Stimulated activated CD8-positive, alpha-beta memory T cell treated with anti-CD3 and anti-CD28 coated beads, Interleukin-4, amount 100 ng/mL, for 4 hours (primary cell): Measurements from ENCODE around the gene SYF2.
"Not testable (repeated sequence)": the region's sequence is repeated elsewhere in the genome, so short reads cannot be mapped to it uniquely, and the experiment has no call there.

Experiments
- DNase-seq, 2 donors: peaks; one replicate each; pipeline ENCODE4 v3.0.0-alpha.2; 2020; ENCODE audit warnings: low read depth in 2 of 2, low spot score in 1 of 2

Gene SYF2

DNA sequence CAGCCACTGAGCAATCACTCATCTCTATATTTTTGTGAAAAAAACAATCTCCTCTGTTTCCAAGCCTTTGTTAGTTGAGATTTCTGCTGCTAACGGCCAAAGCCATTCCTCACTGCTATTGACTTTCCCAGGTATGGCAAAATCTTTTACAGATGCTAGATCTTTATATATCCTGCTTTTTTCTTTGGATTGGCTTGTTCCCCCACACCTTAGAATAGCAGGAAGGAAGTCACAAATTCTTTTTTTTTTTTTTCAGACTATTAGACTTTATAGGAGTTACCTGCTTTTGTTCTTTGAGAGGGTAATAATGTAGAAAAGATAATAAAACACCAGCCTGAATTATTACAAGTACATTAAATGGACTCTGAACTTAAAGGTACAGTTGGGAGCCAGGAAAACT lies 24.2 kb downstream of the SYF2 start:
- DNase-seq, result no peak

DNA sequence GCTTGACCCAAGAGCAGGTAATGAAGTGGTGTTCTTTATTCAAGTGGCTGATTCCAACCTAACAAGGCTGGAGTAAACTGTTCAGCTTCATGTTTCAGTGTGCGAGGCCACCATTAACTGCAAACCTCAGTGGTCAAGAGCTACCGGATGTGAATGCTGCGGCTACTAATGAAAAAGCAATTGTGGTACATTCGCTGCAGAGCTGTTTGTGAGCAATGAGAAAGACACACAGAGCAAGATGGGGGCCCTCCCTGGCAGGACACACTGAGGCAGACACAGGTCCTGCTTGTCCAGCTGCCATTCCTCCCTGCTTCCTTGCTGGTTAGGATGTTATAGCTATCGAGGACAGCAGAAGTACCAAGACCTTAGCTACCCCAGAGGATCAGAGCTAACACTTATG lies 26.1 kb downstream of the SYF2 start:
- DNase-seq, result no peak

DNA sequence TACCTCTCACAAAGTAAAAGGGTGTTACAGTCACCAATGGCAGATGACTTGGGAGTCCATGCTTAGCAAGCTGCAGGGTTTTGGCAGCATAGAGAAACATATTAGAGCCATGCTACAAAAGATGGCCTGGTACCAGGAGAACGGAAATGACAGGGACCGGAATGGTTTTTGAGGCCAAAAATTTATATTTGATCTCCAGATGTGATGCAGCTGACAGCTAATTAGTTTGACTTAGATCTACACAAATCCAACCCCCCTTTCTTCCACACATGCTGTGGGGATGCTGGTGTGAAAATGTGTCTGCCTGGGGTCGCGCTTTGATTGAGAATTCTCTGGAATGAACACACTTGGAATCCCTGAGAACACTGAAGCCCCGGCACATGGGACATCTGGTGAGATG lies 26.5 kb downstream of the SYF2 start:
- DNase-seq, result no peak

DNA sequence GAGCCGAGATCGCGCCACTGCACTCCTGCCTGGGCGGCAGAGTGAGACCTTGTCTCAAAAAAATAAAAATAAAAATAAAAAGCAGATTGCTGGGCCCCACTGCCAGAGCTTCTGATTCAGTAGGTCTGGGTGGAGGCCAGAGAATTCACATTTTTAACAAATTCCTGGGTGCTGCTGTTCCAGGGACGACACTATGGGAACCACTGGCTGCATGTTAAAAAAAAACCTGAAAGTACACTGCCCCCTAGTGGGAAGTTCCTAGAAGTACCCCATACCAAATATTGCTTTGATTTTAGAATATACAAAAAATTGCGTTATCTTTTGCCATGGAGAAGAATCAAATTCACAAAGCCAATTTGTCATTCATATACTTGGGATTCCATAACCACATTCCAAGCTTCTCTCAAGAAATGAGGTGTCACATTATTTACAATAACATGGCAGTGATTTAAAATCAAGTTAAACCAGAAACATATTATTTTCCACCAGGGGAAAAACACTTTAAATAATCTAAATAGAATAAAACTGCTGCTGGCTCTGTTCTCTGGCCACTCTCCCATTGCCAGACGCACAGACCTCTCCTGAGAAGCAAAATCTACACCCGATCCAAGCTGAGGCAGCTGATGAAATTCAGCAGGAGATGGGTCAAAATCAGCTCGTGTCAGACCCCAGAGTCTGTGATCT lies 27.4 kb downstream of the SYF2 start:
- DNase-seq, result no peak

DNA sequence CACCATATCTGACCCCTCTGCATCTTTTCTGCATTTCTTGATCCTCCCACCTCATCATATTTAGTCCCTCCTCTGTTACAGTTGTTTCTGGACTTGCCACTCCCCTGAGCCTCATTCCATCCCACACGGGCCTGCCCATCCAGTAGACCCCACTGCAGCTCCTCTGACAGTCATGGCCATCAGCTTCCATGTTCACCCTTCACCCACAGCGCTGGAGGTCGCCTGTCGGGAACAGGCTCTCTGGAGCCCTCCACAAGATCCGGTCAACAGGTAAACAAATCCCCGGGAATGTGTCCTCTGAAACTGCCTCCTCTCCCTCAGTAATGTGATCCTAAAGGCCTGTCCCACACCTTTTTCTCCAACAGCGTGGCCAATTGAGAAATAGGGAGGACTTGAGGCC lies 31.3 kb downstream of the SYF2 start:
- DNase-seq, result no peak

DNA sequence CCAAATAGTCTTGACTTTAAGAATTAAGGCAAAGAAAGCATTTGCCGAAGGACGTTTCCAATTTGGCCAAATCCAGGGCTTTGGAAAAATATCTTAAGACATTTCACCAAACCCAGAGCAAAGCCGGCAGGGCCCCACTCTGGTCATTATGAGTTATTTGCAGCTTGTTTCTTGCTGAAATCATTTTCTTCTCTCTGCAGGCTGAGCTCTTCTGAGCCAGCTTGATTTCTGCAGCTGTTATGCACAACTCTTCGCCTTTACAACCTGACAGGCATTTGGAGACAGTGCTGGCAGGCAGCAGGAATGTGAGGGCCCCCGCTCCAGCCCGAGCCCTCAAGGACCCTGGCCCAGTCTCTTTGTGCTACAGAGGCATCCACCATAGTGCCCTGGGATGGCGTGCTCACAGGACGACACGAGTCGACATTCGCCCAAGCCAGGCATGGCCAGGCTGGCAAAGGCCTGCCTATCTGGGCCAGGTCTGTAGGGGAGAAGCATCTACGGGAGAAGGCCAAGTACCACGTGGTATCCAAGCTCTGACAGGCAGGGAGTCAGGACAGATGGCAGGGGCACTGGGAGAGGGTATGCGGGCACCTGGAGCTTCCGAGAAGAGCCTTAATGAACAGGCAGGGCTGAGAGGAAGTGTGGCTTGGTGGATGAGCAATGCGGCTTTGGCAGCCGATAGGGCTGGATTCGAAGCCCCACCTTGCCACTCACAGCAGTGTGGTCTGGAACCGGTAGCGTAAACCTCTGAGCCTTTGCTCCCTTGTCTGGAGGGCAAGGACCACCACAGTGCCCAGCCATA lies 32.3 kb downstream of the SYF2 start:
- DNase-seq, result no peak

DNA sequence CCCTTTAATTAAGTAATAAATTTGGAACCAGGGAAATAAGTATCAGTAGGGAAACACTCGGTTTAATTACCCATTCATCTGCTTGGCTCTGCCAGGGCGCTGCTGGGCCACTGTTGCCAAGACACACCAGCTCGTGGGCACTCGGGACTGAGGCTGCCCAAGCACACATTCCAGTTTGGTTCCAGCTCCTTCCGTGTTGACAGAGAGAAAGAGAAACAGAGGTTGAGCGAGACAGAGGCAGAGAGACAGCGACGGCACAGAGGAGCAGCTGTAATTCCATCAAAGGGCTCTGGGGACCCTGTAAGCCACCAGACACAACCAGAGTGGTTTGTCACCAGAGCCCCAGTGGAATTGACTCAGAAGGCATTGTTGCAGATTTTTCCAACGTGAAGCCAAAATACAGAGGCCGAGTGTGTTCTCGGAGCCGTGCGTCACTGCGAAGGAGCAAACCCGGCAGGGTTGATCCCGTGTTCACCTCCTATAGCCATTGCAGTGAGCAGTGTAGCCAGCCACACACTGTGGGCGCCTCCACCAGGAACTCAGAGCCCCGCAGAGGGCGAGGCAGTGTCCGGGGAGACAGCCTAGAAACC lies 33.5 kb downstream of the SYF2 start:
- no peak for DNase-seq

DNA sequence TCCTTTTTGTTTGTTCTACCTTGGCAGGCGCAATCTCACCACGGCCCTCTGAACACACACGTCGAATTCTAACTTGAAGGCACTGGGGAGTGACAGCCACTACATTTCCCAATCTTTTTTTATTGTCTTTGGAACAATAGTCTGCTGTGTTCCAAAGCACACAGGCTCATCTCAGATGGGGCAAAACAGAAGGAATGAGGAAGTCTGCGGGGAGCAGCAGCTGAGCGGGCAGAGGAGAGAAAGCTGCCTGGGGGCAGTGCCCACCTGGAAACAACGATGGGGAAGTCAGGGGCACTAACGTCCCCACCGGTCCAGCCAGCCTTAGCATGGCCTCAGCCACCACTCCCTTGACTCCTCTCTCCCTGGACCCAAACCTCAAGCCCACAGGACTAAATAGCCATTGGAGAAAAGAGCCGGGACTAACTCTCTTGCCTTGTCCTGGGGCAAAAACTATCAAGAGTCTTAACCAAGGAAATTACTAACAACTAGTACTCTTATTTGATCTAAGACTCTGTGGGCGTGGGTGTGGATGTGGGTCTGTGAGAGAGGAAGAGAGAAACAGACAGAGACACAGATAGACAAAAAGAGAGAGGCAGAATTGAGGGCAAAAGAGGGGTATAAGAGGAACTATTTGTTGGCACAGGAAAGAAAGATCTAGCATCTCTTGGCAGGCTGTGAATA lies 34.2 kb downstream of the SYF2 start:
- no peak for DNase-seq

DNA sequence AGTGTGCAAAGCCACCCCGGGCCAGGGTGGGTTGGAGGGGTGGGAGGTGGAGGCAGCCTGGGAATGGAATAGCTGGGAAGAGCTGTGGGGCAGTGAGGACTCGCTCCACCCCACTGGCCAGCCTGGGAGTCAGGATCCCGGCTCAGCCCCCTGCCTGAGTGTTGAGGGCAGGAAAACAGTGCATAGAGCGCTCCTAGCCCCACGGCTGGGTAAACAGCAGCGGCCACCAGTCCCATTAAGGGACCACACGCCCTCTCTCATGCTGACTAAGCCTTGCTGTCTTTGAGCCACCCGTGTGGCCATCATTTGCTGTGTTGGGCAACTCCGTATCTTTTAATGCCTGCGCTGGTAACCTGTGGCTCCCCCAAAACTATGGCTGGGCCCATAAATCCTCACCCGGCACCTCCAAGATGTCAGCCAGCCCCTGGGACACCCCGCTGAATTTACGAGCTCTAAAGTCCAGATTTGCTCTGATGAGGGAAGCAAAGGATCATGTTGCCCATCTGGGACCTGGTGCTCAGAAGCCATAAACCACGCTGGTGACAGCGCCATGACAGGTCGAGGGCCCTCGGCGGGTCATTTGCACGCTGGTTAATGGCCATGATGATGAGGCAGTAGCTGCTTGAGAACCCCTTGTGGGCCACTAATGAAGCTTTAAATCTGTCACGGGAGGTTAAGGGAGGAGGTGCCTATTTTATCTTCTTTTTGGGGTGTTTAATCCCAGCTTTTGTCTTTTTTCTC lies 34.9 kb downstream of the SYF2 start:
- DNase-seq, result no peak

DNA sequence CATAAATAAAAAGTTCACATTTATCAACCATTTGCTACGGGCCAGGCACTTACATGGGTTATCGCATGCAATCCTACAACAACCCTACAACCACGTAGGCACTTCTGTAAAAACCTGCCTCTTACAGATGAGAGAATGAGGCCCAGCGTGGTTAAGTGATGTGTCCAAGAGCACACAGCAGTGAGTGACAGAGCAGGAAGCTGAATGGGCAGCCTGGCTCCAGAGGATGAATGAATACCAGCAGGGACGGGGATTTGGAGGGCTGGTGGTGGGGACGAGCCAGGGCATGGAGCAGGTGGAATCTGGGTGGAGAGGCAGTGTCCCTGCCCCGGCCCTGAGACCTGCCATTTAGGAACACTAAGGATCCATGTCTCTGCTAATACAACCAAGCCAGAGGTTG lies 35.5 kb downstream of the SYF2 start:
- no peak for DNase-seq

DNA sequence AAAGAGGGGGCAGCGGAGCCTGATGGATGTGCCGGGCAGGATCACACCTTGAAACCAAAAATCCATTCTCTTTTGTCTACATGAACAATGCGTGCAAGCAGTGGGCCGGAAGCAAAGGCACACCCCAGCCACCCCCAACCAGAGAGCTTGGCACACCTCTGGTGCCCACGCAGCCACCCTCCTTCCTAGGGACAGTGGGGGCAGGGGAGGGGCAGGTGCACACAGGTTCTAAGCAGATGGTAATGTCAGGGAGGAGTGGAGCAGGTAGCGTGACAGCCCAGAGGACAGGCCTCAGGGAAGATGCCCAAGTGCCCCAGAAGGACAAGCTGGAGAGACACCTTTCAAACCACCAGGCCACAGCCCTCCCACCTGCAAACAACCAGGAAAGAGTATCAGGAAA lies 36.5 kb downstream of the SYF2 start:
- DNase-seq, result no peak

DNA sequence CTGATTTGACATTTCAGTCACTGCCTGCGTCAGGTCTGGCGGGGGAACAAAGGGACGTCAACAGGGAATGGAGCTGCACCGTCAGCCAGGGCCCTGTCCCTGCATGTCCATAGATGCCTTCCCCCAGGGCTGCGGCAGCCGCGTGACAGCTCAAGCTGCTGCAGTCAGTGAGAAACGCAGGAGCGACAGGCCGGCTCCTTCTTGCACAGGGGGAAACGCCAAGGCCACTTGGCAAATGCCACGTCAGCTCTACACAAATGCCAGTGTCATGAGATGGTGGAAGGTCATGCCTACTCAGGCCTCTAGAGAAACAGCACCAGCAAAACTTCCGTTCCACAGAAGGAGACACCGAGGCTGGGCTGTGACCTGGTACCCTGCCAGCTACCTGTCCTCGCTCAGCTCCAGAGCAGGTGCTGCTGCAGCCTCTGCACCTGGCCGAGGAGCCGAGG lies 37.7 kb downstream of the SYF2 start:
- DNase-seq, result no peak

DNA sequence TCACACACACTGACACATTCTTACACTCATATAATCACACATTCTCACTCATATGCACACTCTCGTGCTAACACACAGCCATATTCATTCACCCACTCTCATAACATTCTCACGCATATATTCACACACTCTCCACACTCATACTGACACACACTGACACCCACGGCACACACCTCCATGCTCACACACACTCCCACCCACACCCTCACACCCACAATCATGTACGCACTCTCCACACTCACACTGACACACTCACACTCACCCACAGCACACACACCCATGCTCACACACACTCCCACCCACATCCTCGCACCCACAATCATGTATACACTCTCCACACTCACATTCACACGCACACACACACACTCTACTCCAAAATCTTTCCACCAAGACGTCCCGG lies 38.2 kb downstream of the SYF2 start:
- no peak for DNase-seq

DNA sequence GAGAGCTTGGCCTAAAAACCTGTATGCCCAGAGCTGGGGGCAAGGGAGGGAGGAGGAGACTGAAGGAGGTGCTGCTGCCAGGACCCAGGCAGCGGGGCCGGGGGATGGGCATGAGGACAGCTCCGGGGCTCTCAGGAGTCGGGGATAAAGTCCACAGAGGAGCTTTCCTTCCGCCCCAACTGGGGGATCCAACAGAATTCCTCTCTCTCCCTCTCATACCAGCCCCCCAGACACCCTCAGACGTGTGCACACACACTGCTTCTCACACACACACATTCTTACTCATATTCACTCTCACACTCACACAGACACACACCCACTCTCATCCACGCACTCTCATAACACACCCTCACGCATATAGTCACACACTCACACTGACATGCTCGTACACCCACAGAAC lies 39.1 kb downstream of the SYF2 start:
- no peak for DNase-seq

DNA sequence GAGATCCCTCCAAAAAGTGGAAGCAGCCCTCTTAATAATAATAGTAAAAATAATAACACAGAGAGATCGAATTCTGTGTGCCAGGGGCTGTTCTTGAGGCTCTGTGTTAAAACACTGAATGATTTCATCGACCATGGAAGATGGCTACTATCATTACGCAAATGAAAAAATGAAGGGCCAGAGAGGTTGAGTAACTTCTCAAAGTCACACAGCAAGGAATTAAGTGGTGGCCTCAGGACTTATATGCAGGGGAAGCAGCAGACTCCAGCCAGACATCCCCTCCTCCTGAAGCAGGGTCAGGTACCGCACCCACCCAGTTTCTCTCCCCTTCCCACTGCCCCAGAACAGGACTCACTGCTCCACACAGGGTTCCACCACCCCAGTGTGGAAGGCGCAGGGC lies 40.1 kb downstream of the SYF2 start:
- no peak for DNase-seq

DNA sequence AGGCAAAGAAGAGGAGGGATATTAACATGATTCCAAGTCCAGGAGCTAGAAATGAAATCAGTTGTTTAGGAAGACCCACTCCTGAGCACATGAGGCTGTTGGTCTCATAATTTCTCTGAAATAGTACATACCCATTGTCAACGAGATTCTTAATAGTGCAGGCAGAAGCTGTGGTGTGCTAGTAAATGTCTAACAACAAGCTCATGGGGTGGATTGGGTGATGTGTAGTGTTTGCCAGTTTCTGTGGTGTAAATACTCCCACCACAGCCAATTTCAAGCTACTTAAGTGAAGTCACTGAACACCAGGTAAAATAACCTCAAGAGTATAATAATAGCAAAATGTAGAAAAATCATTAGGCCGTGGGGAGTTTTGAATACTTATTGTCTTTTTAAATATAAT lies 42.0 kb downstream of the SYF2 start:
- DNase-seq, result no peak

DNA sequence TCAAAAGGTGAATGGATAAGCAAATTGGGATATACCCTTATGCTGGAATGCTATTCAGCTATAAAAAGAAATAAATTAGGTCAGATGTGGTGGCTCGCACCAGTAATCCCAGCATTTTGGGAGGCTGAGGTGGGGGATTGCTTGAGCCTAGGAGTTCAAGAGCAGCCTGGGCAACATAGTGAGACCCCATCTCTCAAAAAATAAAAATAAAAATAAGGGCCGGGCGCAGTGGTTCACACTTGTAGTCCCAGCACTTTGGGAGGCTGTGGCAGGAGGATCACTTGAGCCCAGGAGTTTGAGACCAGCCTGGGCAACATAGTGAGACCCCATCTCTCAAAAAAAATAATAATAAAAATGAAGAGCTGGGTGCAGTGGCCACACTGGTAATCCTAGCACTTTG lies 44.4 kb downstream of the SYF2 start:
- not testable (repeated sequence) for DNase-seq

DNA sequence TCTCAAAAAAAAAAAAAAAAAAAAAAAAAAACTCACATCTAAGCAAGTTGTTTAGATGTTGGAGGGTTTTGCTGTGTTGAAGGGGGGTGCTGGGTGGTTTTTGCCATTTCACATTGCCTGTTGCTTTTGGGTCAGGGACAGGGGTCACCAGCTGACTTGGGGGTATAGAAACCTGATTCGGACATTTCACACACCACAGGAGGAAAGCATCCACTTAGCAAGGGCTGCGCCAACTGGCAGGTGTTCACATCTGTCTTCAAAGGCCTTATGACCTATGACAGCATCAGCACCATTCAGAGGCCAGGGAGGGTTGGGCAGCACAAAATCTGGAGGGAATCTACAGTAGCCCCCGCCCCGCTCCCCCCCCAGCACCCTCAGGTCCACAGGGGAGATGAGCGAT lies 45.2 kb downstream of the SYF2 start:
- DNase-seq, result no peak

DNA sequence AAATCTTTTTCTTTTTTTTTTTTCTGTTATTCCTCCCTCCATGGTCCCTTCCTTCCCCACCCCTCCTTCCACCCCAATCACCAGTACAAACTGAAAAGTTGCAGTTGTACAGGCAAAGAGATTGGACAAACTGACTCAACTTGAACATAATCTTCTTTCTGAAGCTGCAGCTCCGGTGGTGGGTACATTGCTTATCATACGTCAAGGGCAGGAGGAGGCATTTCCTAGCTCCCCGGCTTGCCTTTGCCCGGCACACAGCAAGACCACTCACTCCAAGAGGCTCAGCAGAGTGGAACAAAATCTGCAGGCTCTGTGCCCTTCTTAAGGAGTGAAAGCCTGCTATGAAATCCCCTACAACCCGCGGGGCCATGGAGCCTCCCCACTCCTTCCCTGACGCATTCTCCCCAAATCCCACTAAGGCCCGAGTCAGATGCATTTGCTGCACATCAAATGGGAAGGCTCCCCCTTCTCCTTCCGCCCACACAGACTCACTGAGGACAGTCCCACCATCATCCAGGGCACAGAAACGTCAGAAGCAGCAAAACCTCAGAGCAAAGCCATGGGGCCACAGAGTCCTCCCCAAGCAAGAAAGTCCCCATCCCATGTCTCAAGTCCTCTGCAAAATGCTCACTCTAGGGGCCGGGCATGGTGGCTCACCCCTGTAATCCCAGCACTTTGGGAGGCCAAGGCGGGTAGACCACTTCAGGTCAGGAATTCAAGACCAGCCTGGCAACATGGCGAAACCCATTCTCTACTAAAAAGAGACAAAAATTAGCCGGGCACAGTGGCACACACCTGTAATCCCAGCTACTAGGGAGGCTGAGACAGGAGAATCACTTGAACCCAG lies 45.9 kb downstream of the SYF2 start:
- DNase-seq, result no peak

DNA sequence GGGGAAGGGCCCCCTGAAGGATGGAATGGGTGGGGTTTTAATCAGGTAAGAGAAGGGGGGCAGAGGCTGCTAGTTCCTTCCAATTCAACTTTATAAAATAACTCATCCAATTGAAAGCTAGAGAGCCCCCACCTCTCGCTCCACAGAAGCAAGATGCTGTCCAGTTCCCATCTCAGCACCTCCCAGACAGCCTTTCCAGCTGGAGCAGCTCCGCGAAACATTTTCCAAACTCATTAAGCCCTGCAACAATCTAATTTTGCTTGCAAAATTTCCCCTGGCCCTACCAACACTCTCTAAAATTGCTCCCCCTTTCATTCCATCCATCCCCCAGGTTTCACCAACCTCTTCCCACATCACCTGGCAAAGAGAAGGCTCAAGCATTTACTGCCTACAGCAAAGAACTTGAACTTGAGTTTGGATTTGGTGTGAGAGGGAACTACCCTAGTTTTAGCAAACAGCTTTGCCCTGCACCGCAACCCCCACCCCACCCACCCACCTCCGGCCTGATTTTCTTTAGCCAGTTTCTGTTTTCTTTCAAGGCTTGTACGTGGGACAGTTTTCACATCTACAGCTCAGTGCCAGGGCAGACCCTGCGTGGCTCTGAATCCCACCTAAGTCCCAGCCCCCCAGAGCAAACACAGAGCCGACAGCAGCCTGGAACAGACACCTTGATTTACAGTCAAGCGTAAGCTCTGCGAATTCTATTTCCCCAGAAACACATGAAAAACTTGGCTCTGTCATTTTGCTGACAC lies 46.7 kb downstream of the SYF2 start:
- no peak for DNase-seq
